Cardiac fibroblast (primary cell): ENCODE results near the gene LMO2.
A peak's percentile ranks its signal among the peaks of the same experiment; 100 is the strongest.
"Not testable (repeated sequence)": the region's sequence is repeated elsewhere in the genome, so short reads cannot be mapped to it uniquely, and the experiment has no call there.

ENCODE experiments used
- DNase-seq, 2 donors: peaks; one replicate each; pipeline versions ENCODE4 v3.0.0 to v3.0.0-alpha.2; 2010; ENCODE audit warnings: low read depth in 2 of 2
- H3K4me3 ChIP-seq, 2 donors: replicated peaks in 1 of 2; 1 replicate in 1 of 2; 2 replicates in 1 of 2; pipeline ENCODE4 v1.5.1; 2011; ENCODE audit warnings: low read depth in 2 of 2, low read length in 2 of 2, mild to moderate bottlenecking in 2 of 2, moderate library complexity in 1 of 2
- CTCF ChIP-seq: IDR thresholded peaks from one replicate; pipeline ENCODE4 v1.5.1; 2011; ENCODE audit warnings: low read depth, mild to moderate bottlenecking, low read length, inconsistent platforms

The LMO2 gene

GRCh38 chr11:33842236-33842915 is 49.5 kb downstream of the LMO2 start:
- no peak overlapping the region for H3K4me3 ChIP-seq
- no peak for DNase-seq
- TF ChIP-seq CTCF, result no peak

DNA sequence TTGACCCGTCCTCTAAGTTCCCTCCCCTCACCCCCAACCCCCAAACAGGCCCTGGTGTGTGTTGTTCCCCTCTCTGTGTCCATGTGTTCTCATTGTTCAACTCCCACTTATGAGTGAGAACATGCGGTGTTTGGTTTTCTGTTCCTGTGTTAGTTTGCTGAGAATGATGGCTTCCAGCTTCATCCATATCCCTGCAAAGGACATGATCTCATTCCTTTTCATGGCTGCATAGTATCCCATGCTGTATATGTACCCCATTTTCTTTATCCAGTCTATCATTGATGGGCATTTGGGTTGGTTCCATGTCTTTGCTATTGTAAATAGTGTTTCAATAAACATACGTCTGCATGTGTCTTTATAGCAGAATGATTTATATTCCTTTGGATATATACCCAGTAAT is 53.6 kb downstream of the LMO2 start:
- not testable (repeated sequence) for H3K4me3 ChIP-seq

GRCh38 chr11:33837334-33837733 is 54.5 kb downstream of the LMO2 start:
- not testable (repeated sequence) for H3K4me3 ChIP-seq, DNase-seq

More for the DNA sequence above, 53.6 kb downstream of the LMO2 start:
- DNase-seq, result not testable (repeated sequence)

DNA sequence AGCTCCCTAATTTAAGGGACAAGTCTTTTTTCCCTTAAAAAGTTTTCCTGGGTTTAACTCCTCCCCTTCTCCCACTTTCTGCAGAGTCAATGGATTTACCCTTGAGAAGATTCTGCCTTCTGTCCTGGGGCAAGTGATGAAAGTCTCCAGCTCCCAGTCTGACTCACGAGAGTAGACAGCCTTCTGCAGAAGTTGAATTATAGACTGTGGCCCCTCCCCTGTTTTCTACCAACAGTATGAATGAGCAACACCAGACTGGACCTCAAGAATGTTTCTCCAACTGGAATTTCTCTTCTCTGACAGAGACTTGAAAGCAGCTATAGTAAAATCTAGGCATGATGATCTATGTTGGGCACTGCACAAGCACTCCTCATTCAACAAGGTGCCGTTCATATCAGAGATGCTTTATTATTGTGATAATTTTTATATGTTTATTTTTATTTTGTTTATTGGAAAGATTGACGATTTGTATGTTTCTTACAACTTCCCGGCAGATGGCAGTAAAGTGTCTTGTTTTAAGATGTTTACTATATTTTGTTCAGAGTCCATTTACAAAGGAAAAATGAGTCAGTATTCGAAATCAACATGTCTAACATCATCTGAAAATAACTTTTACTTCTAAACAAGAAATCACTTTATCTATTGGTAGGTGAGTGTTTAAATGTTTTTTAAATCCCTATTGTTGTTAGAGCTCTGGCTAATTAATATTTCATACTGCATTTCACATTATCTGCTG is 56.6 kb downstream of the LMO2 start:
- peak; percentile 27 for TF ChIP-seq CTCF
- peak; percentile 58 to 77 for DNase-seq
- no peak overlapping the region for H3K4me3 ChIP-seq

DNA sequence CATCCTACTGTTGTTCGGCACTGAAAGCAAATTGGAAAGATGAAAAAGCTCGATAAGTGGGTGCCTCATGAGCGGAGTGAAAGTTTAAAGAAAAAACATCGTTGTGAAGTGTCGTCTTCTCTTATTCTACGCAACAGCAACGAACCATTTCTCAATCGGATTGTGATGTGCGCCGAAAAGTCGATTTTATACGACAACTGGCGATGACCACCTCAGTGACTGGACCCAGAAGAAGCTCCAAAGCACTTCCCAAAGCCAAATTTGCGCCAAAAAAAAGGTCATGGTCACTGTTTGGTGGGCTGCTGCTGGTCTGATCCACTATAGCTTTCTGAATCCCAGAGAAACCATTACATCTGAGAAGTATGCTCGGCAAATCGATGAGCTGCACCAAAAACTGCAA is 59.2 kb downstream of the LMO2 start:
- TF ChIP-seq CTCF, result no peak

GRCh38 chr11:33830903-33831648 is 60.8 kb downstream of the LMO2 start:
- DNase-seq, result peak in 1 of 2 donors; percentile 36
- TF ChIP-seq CTCF, result no peak

More for the DNA sequence above, 59.2 kb downstream of the LMO2 start:
- H3K4me3 ChIP-seq, result no peak overlapping the region
- no peak for DNase-seq

DNA sequence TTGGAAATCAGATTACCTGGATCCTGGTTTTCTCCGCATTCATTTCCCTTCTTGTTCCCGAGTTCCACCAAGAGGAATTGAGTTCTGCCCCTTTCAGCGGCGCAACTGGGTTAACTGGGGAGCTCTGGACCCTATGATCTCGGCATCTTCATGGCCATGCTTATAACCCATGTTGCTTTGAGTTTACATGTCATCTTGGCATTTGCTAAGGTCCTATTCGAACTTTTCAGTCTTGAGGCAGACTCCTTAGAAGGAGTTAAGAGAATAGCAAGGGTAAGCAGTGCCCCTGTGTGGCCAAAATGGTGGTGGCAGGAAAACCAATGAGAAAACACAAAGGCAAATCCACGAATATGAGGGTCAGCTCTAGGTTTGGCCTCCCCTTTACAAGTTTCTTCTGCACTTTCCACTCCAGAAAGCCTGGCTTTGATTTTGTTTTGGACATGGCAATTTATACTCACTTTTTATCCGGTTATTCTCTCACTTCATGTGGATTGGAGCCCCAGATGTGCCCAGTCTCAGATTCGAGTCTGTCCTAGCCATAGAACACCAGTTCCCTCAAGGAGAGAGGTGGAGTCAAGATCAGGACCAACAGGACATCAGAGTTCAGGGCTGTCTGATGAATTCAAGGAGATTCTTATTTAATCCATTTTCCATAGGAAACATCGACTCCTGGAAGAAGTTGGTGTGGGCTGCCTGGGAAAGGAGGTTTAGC is 62.3 kb downstream of the LMO2 start:
- peak overlapping the region; percentile 43 to 56 for H3K4me3 ChIP-seq
- peak; percentile 85 for TF ChIP-seq CTCF
- peak; percentile 82 to 87 for DNase-seq

More at GRCh38 chr11:33830903-33831648, 60.8 kb downstream of the LMO2 start:
- no peak overlapping the region for H3K4me3 ChIP-seq
